Measurements from ENCODE around the gene NDUFC2. TPM values are rescaled to one million over a fixed set of nuclear protein-coding genes. Genes with fewer than 3 reads are reported as not detected.

The NDUFC2 gene
- total and polyA plus RNA-seq, 2 experiments from 2014 or later, result 122 to 711 TPM

DNA sequence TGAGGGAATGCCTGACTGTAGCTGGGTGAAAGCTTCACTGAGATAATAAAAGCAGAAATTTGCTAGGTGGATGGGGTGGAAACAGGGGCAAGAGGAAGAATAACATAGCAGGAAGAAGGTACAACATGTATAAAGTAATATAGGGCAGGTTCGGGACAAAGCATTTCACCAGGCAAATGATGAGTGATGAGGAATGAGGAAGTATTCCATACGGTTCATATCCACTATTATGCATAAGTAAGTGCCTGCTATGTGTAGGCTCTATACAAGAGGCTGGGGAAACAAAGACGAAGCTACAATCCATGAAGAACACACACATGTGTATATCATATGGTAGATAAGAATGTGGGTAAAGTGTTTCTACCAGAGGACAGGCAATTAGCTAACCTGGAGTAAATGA lies 7.9 kb downstream of the NDUFC2 start:
- ATAC-seq, result no peak
- no peaks in the 10 kb centered on the region for H3K9me3 Mint-ChIP-seq
- H3K4me3 ChIP-seq, result no peak overlapping the region
- H3F3A ChIP-seq (replicated peaks; ENCODE audit: low read depth), result peaks cover 3% of the 10 kb centered on the region; the same call in 1 of the 2 replicates
- no peaks in the 10 kb centered on the region for H3K27me3 ChIP-seq (ENCODE audit: insufficient read depth)
- no peak overlapping the region for H3K4me2 ChIP-seq
- peaks cover 38% of the 10 kb centered on the region for H3K79me2 ChIP-seq (replicated peaks; ENCODE audit: insufficient read depth)
- H3K9me2 ChIP-seq (ENCODE audit: insufficient read depth), result no peaks in the 10 kb centered on the region
- H4K20me1 ChIP-seq (replicated peaks; ENCODE audit: insufficient read depth), result peaks cover 14% of the 10 kb centered on the region
- no peaks in the 10 kb centered on the region for H3K27me3 Mint-ChIP-seq (ENCODE audit: insufficient read depth, low read depth, poor library complexity)
- H3K27ac ChIP-seq (ENCODE audit: low read depth), result no peak overlapping the region
- DNase-seq (ENCODE audit: low spot score), result no peak
- no peak overlapping the region for H3K27ac Mint-ChIP-seq
- TF ChIP-seq EZH2phosphoT487 (IDR thresholded peaks at IDR 0.05; ENCODE audit: unreplicated experiment), result no peak
- no peak for TF ChIP-seq POLR2AphosphoS5 (IDR thresholded peaks at IDR 0.05; ENCODE audit: low read depth)
- TF ChIP-seq JUNB (IDR thresholded peaks at IDR 0.05; ENCODE audit: unreplicated experiment), result no peak
- no peak for TF ChIP-seq CREB1 (CRISPR knock-in tag; IDR thresholded peaks at IDR 0.05; ENCODE audit: low read depth)
- no peak for TF ChIP-seq ZNF114 (CRISPR knock-in tag; IDR thresholded peaks at IDR 0.05)
- no peak for TF ChIP-seq ZNF331 (CRISPR knock-in tag; IDR thresholded peaks at IDR 0.05; ENCODE audit: low read depth)
- TF ChIP-seq, protein P1, sequence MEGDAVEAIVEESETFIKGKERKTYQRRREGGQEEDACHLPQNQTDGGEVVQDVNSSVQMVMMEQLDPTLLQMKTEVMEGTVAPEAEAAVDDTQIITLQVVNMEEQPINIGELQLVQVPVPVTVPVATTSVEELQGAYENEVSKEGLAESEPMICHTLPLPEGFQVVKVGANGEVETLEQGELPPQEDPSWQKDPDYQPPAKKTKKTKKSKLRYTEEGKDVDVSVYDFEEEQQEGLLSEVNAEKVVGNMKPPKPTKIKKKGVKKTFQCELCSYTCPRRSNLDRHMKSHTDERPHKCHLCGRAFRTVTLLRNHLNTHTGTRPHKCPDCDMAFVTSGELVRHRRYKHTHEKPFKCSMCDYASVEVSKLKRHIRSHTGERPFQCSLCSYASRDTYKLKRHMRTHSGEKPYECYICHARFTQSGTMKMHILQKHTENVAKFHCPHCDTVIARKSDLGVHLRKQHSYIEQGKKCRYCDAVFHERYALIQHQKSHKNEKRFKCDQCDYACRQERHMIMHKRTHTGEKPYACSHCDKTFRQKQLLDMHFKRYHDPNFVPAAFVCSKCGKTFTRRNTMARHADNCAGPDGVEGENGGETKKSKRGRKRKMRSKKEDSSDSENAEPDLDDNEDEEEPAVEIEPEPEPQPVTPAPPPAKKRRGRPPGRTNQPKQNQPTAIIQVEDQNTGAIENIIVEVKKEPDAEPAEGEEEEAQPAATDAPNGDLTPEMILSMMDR (conservative IDR thresholded peaks at IDR 0.05; ENCODE audit: low read depth in 2 of 2), result no peak
- TF ChIP-seq EZH2 (IDR thresholded peaks at IDR 0.05; ENCODE audit: low read depth, unreplicated experiment), result no peak
- TF ChIP-seq ETS1 (IDR thresholded peaks at IDR 0.05), result no peak
- TF ChIP-seq, protein P2, sequence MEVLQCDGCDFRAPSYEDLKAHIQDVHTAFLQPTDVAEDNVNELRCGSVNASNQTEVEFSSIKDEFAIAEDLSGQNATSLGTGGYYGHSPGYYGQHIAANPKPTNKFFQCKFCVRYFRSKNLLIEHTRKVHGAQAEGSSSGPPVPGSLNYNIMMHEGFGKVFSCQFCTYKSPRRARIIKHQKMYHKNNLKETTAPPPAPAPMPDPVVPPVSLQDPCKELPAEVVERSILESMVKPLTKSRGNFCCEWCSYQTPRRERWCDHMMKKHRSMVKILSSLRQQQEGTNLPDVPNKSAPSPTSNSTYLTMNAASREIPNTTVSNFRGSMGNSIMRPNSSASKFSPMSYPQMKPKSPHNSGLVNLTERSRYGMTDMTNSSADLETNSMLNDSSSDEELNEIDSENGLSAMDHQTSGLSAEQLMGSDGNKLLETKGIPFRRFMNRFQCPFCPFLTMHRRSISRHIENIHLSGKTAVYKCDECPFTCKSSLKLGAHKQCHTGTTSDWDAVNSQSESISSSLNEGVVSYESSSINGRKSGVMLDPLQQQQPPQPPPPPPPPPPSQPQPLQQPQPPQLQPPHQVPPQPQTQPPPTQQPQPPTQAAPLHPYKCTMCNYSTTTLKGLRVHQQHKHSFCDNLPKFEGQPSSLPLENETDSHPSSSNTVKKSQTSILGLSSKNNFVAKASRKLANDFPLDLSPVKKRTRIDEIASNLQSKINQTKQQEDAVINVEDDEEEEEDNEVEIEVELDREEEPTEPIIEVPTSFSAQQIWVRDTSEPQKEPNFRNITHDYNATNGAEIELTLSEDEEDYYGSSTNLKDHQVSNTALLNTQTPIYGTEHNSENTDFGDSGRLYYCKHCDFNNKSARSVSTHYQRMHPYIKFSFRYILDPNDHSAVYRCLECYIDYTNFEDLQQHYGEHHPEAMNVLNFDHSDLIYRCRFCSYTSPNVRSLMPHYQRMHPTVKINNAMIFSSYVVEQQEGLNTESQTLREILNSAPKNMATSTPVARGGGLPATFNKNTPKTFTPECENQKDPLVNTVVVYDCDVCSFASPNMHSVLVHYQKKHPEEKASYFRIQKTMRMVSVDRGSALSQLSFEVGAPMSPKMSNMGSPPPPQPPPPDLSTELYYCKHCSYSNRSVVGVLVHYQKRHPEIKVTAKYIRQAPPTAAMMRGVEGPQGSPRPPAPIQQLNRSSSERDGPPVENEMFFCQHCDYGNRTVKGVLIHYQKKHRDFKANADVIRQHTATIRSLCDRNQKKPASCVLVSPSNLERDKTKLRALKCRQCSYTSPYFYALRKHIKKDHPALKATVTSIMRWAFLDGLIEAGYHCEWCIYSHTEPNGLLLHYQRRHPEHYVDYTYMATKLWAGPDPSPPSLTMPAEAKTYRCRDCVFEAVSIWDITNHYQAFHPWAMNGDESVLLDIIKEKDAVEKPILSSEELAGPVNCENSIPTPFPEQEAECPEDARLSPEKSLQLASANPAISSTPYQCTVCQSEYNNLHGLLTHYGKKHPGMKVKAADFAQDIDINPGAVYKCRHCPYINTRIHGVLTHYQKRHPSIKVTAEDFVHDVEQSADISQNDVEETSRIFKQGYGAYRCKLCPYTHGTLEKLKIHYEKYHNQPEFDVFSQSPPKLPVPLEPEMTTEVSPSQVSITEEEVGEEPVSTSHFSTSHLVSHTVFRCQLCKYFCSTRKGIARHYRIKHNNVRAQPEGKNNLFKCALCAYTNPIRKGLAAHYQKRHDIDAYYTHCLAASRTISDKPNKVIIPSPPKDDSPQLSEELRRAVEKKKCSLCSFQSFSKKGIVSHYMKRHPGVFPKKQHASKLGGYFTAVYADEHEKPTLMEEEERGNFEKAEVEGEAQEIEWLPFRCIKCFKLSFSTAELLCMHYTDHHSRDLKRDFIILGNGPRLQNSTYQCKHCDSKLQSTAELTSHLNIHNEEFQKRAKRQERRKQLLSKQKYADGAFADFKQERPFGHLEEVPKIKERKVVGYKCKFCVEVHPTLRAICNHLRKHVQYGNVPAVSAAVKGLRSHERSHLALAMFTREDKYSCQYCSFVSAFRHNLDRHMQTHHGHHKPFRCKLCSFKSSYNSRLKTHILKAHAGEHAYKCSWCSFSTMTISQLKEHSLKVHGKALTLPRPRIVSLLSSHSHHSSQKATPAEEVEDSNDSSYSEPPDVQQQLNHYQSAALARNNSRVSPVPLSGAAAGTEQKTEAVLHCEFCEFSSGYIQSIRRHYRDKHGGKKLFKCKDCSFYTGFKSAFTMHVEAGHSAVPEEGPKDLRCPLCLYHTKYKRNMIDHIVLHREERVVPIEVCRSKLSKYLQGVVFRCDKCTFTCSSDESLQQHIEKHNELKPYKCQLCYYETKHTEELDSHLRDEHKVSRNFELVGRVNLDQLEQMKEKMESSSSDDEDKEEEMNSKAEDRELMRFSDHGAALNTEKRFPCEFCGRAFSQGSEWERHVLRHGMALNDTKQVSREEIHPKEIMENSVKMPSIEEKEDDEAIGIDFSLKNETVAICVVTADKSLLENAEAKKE (CRISPR knock-in tag; IDR thresholded peaks at IDR 0.05), result no peak
- no peak for TF ChIP-seq NANOG (IDR thresholded peaks at IDR 0.05; ENCODE audit: borderline replicate concordance)
- no peak overlapping the region for H3K4me3 Mint-ChIP-seq
- peaks cover 7% of the 10 kb centered on the region; the same call in 1 of the 2 replicates for H3K36me3 ChIP-seq (ENCODE audit: insufficient read depth)
- no peak overlapping the region for H2AFZ ChIP-seq
- H3K4me1 ChIP-seq (ENCODE audit: insufficient read depth), result no peaks in the 10 kb centered on the region
- peaks cover 37% of the 10 kb centered on the region for H3K36me3 Mint-ChIP-seq (ENCODE audit: low read depth)
- no peaks in the 10 kb centered on the region for H3K4me1 Mint-ChIP-seq
